HCT116 (cell line): ENCODE data around the gene LRPPRC. TPM values are rescaled to one million over a fixed set of nuclear protein-coding genes. Genes with fewer than 3 reads are reported as not detected.

Experiments
- ATAC-seq: fragments of 200-7000 bp; cut with Tn5 transposase; 2 replicates; pipeline ENCODE4 v1.9.1; 2020; ENCODE audit warnings: mild to moderate bottlenecking, moderate library complexity
- BruUV-seq: library from RNA; stranded (reverse); fragments of 400-500 nt; replicated peaks from 2 replicates; lab custom pipeline; 2021; lab: Mats Ljungman, UMichigan
- CTCF ChIA-PET: fragments of 300-600 bp; sonication (Branson Sonifier 250); formaldehyde crosslinking; loops from one replicate; lab custom pipeline; 2021; ENCODE audit warnings: antibody characterized with exemption; lab: Charles Lee
- POLR2A ChIA-PET: fragments of 300-600, 350-600 bp; sonication (Branson Sonifier 250); formaldehyde crosslinking; loops from one replicate; lab custom pipeline; 2021; ENCODE audit warnings: antibody characterized with exemption; lab: Charles Lee
- RAD21 ChIA-PET, 2 experiments: fragments of 300-600 bp; sonication (Branson Sonifier 250); formaldehyde crosslinking; loops; one replicate each; lab custom pipeline; 2023; ENCODE audit warnings: low total read pairs in 2 of 2; ENCODE audit not compliant: uncharacterized antibody in 2 of 2, unreplicated experiment in 2 of 2, low non-redundant PET in 1 of 2; lab: Charles Lee
- DNase-seq: peaks from one replicate; pipeline ENCODE4 v3.0.0-alpha.2; 2010; ENCODE audit warnings: low read depth, low spot score
- H2AFZ ChIP-seq: fragments of 200-600 bp; shearing (Covaris generic), sonication (generic); 2 replicates; pipeline ENCODE4 v1.6.1; 2017; ENCODE audit warnings: low read depth, mixed run types, mixed read lengths, antibody characterized with exemption, low read length; ENCODE audit not compliant: poor library complexity, severe bottlenecking
- H3K27ac ChIP-seq: 2 replicates; pipeline ENCODE4 v1.5.1; 2012; ENCODE audit warnings: low read depth, low read length
- H3K27me3 ChIP-seq: fragments of 200-600 bp; sonication (generic); 2 replicates; pipeline ENCODE4 v1.6.1; 2016; ENCODE audit warnings: mixed run types, low read length, mixed read lengths; ENCODE audit not compliant: insufficient read depth
- H3K36me3 ChIP-seq, 2 experiments: fragments of 200-500 bp in 1 of 2; fragments of 200-600 bp in 1 of 2; sonication (Bioruptor generic) in 1 of 2; sonication (generic) in 1 of 2; 2 replicates each; pipeline versions ENCODE4 v1.5.1 to v1.6.1; 2014 to 2016; ENCODE audit warnings: low read length in 2 of 2, inconsistent platforms in 1 of 2, mixed read lengths in 1 of 2, mixed run types in 1 of 2; ENCODE audit not compliant: insufficient read depth in 2 of 2, control insufficient read depth in 1 of 2
- H3K4me1 ChIP-seq, 2 experiments: fragments of 200-600 bp in 1 of 2; sonication (generic) in 1 of 2; 2 replicates each; pipeline versions ENCODE4 v1.5.1 to v1.6.1; 2012 to 2017; ENCODE audit warnings: low read length in 2 of 2, inconsistent platforms in 1 of 2, mild to moderate bottlenecking in 1 of 2, mixed read lengths in 1 of 2, mixed run types in 1 of 2, moderate library complexity in 1 of 2; ENCODE audit not compliant: insufficient read depth in 2 of 2, control insufficient read depth in 1 of 2
- H3K4me2 ChIP-seq: fragments of 200-600 bp; sonication (generic); 2 replicates; pipeline ENCODE4 v1.6.1; 2017; ENCODE audit warnings: mixed run types, low read length, mixed read lengths
- H3K4me3 ChIP-seq, 2 experiments: fragments of 200-600 bp in 1 of 2; sonication (generic) in 1 of 2; replicated peaks in 1 of 2; 2 replicates each; pipeline ENCODE4 v1.5.1; 2011 to 2016; ENCODE audit warnings: low read length in 2 of 2, control low read depth in 1 of 2, low read depth in 1 of 2, mild to moderate bottlenecking in 1 of 2, mixed read lengths in 1 of 2, mixed run types in 1 of 2
- H3K79me2 ChIP-seq: fragments of 200-600 bp; sonication (generic); 2 replicates; pipeline ENCODE4 v1.6.1; 2017; ENCODE audit warnings: mild to moderate bottlenecking, mixed run types, low read length, moderate library complexity, mixed read lengths; ENCODE audit not compliant: insufficient read depth
- H3K9ac ChIP-seq: fragments of 200-600 bp; sonication (generic); 2 replicates; pipeline ENCODE4 v1.6.1; 2016; ENCODE audit warnings: low read length, mixed read lengths
- H3K9me2 ChIP-seq: fragments of 200-600 bp; sonication (generic), shearing (Covaris generic); 2 replicates; pipeline ENCODE4 v1.6.1; 2017; ENCODE audit warnings: mixed run types, mild to moderate bottlenecking, moderate library complexity; ENCODE audit not compliant: insufficient read depth
- H3K9me3 ChIP-seq, 2 experiments: fragments of 200-500 bp in 1 of 2; fragments of 200-600 bp in 1 of 2; sonication (Bioruptor generic) in 1 of 2; sonication (generic) in 1 of 2; 2 replicates each; pipeline ENCODE4 v1.6.1; 2014 to 2017; ENCODE audit warnings: low read length in 2 of 2, mixed read lengths in 2 of 2, inconsistent platforms in 1 of 2, low read depth in 1 of 2, mild to moderate bottlenecking in 1 of 2, mixed run types in 1 of 2, moderate library complexity in 1 of 2; ENCODE audit not compliant: control insufficient read depth in 1 of 2, insufficient read depth in 1 of 2
- H4K20me1 ChIP-seq: fragments of 200-600 bp; sonication (generic), shearing (Covaris generic); 2 replicates; pipeline ENCODE4 v1.6.1; 2017; ENCODE audit warnings: mixed run types, mild to moderate bottlenecking, moderate library complexity; ENCODE audit not compliant: insufficient read depth
- CBX3 ChIP-seq: IDR thresholded peaks from 2 replicates; pipeline ENCODE4 v1.6.1; 2012; ENCODE audit warnings: low read depth
- EZH2phosphoT487 ChIP-seq: fragments of 200-600 bp; IDR thresholded peaks from 2 replicates; pipeline ENCODE4 v1.6.1; 2018; ENCODE audit warnings: antibody characterized with exemption, borderline replicate concordance
- FOSL1 ChIP-seq: IDR thresholded peaks from 2 replicates; pipeline ENCODE4 v1.6.1; 2012; ENCODE audit warnings: low read depth
- JUND ChIP-seq: IDR thresholded peaks from 2 replicates; pipeline ENCODE4 v1.6.1; 2012
- YY1 ChIP-seq: IDR thresholded peaks from 2 replicates; pipeline ENCODE4 v1.6.1; 2011; ENCODE audit warnings: low read length, low read depth, moderate library complexity, mild to moderate bottlenecking; ENCODE audit not compliant: insufficient replicate concordance; ENCODE audit errors: extremely low read depth
- ZBTB33 ChIP-seq: IDR thresholded peaks from 2 replicates; pipeline ENCODE4 v1.6.1; 2011; ENCODE audit warnings: mild to moderate bottlenecking, low read length, moderate library complexity; ENCODE audit not compliant: insufficient replicate concordance; ENCODE audit errors: extremely low read depth
- intact Hi-C: fragments of 100-400 bp; cut with micrococcal nuclease; formaldehyde crosslinking; loops from 2 replicates; pipeline ENCODE4 v1.10.0; 2022
- total RNA-seq: library from RNA; stranded (reverse); gene quantifications from one replicate; pipeline ENCODE4 v1.2.1, GENCODE V29; 2021; ENCODE audit not compliant: unreplicated experiment

LRPPRC gene
- total RNA-seq, 1 experiment from 2014 or later = 210 TPM

GRCh38 chr2:43960921-43961320 is 34.9 kb downstream of the LRPPRC start:
- H3K4me1 ChIP-seq = no peaks in the 10 kb centered on the region
- no TSS peak for BruUV-seq
- no peaks in the 10 kb centered on the region for H3K27me3 ChIP-seq
- H3K4me2 ChIP-seq = no peak overlapping the region
- no peak overlapping the region for H3K9ac ChIP-seq
- no peak overlapping the region for H3K4me3 ChIP-seq
- ChIA-PET POLR2A (no interaction called here), CTCF (interaction anchor here (1.0 kb wide), 1 partner anchor 11 kb away, joined by 3 read pairs; no protein-coding TSS in a partner anchor), RAD21 (no interaction called here)
- H3K9me3 ChIP-seq = no peaks in the 10 kb centered on the region
- DNase-seq = no peak
- H3K79me2 ChIP-seq = peaks cover 84% of the 10 kb centered on the region
- peaks cover 10% of the 10 kb centered on the region; the same call in 1 of the 2 replicates for H4K20me1 ChIP-seq
- no peak overlapping the region for H3K27ac ChIP-seq
- TF ChIP-seq EZH2phosphoT487 (no peak), ZBTB33 (no peak), YY1 (no peak), JUND (no peak), CBX3 (no peak), FOSL1 (no peak)
- H3K36me3 ChIP-seq = peaks cover 74 to 84% of the 10 kb centered on the region in 2 experiments
- no peak for ATAC-seq
- H3K9me2 ChIP-seq = no peaks in the 10 kb centered on the region
- intact Hi-C loops = no loop called here
- H2AFZ ChIP-seq = no peak overlapping the region
